ENCODE results near the gene ARHGAP22. TPM values are rescaled to one million over a fixed set of nuclear protein-coding genes. Genes with fewer than 3 reads are reported as not detected.

Gene ARHGAP22
- polyA plus RNA-seq, 1 of the 3 experiments (the other 2 are of a cell fraction): 12.4 TPM

DNA sequence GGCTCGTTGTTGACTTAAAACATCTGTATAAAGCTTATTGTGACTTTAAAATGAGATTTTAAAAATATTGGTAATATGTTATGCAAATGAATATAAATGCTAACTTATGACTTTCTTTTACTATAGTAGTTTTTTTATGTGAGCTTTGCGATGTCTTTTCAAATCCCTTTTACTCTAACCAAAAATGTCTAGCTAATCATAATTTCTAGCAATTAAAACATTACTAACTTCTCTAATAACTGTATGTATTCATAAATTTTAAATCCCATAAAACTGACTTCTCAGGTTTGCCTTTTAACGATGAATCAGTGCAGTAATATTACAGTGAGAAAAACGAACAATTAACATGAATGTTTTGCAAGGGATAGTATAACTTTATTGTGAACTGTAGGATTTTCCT is 185.2 kb downstream of the ARHGAP22 start:
- Histone ChIP-seq H4K20me1 (ENCODE audit: insufficient read depth) (no peaks in the 10 kb centered on the region), H3K36me3 (replicated peaks in 1 of 2; ENCODE audit: control insufficient read depth in 1 of 2, insufficient read depth in 2 of 2, low read length in 1 of 2) (peaks cover 8 to 25% of the 10 kb centered on the region in 2 experiments), H3K27me3 (ENCODE audit: insufficient read depth) (no peaks in the 10 kb centered on the region), H3K4me2 (no peak overlapping the region), H3K9ac (no peak overlapping the region), H2AFZ (ENCODE audit: low read depth) (no peak overlapping the region), H3F3A (replicated peaks; ENCODE audit: insufficient read depth) (peaks cover 6% of the 10 kb centered on the region), H3K4me1 (ENCODE audit: control insufficient read depth in 1 of 2, insufficient read depth in 2 of 2, low read depth in 1 of 2, low read length in 1 of 2) (peaks cover 4 to 6% of the 10 kb centered on the region in 2 experiments; a peak in 3 of 4 replicates), H3K9me3 (no peaks in the 10 kb centered on the region), H3K4me3 (ENCODE audit: low read depth in 2 of 2, low read length in 1 of 2) (no peak overlapping the region), H3K9me2 (no peaks in the 10 kb centered on the region), H3K79me2 (ENCODE audit: insufficient read depth) (no peaks in the 10 kb centered on the region; the same call in 1 of the 2 replicates), H3K27ac (ENCODE audit: low read depth in 2 of 2, low read length in 1 of 2) (no peak overlapping the region)
- ChIA-PET CTCF (interaction anchor here (1.4 kb wide), 1 partner anchor 25 kb away, joined by 4 read pairs; no protein-coding TSS in a partner anchor), POLR2A (no interaction called here)
- WGBS (ENCODE audit: low lambda C conversion rate): 92% methylated on average over 4 of the region's 4 CpGs
- DNase-seq: no peak
- no peak for TF ChIP-seq TEAD4 (IDR thresholded peaks at IDR 0.05; ENCODE audit: borderline replicate concordance, insufficient read depth)
- TF ChIP-seq, protein P1, sequence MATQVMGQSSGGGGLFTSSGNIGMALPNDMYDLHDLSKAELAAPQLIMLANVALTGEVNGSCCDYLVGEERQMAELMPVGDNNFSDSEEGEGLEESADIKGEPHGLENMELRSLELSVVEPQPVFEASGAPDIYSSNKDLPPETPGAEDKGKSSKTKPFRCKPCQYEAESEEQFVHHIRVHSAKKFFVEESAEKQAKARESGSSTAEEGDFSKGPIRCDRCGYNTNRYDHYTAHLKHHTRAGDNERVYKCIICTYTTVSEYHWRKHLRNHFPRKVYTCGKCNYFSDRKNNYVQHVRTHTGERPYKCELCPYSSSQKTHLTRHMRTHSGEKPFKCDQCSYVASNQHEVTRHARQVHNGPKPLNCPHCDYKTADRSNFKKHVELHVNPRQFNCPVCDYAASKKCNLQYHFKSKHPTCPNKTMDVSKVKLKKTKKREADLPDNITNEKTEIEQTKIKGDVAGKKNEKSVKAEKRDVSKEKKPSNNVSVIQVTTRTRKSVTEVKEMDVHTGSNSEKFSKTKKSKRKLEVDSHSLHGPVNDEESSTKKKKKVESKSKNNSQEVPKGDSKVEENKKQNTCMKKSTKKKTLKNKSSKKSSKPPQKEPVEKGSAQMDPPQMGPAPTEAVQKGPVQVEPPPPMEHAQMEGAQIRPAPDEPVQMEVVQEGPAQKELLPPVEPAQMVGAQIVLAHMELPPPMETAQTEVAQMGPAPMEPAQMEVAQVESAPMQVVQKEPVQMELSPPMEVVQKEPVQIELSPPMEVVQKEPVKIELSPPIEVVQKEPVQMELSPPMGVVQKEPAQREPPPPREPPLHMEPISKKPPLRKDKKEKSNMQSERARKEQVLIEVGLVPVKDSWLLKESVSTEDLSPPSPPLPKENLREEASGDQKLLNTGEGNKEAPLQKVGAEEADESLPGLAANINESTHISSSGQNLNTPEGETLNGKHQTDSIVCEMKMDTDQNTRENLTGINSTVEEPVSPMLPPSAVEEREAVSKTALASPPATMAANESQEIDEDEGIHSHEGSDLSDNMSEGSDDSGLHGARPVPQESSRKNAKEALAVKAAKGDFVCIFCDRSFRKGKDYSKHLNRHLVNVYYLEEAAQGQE (IDR thresholded peaks at IDR 0.05; ENCODE audit: low read depth, low read length): no peak
- no peak for TF ChIP-seq TCF12 (IDR thresholded peaks at IDR 0.05)
- TF ChIP-seq, protein P2, sequence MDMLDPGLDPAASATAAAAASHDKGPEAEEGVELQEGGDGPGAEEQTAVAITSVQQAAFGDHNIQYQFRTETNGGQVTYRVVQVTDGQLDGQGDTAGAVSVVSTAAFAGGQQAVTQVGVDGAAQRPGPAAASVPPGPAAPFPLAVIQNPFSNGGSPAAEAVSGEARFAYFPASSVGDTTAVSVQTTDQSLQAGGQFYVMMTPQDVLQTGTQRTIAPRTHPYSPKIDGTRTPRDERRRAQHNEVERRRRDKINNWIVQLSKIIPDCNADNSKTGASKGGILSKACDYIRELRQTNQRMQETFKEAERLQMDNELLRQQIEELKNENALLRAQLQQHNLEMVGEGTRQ (IDR thresholded peaks at IDR 0.05; ENCODE audit: borderline replicate concordance, low read depth, low read length): no peak
- no peak for TF ChIP-seq NRF1 (IDR thresholded peaks at IDR 0.05; ENCODE audit: low read depth, low read length)
- no peak for TF ChIP-seq RAD21 (IDR thresholded peaks at IDR 0.05; ENCODE audit: low read length)
- TF ChIP-seq CHD2 (IDR thresholded peaks at IDR 0.05; ENCODE audit: low read length, partially characterized antibody): no peak
- TF ChIP-seq RFX5 (IDR thresholded peaks at IDR 0.05; ENCODE audit: low read length): no peak
- TF ChIP-seq RXRA (IDR thresholded peaks at IDR 0.05; ENCODE audit: borderline replicate concordance, low read depth): no peak
- no peak for TF ChIP-seq JUND (IDR thresholded peaks at IDR 0.05)
- no peak for TF ChIP-seq MXI1 (IDR thresholded peaks at IDR 0.05; ENCODE audit: low read depth, low read length)
- no peak for TF ChIP-seq GABPA (IDR thresholded peaks at IDR 0.05; ENCODE audit: low read depth)
- no peak for TF ChIP-seq EZH2phosphoT487 (IDR thresholded peaks at IDR 0.05; ENCODE audit: borderline replicate concordance, low read depth)
- TF ChIP-seq NFIC (IDR thresholded peaks at IDR 0.05; ENCODE audit: borderline replicate concordance): no peak
- no peak for TF ChIP-seq YY1 (IDR thresholded peaks at IDR 0.05; ENCODE audit: low read depth)
- TF ChIP-seq, protein P3, sequence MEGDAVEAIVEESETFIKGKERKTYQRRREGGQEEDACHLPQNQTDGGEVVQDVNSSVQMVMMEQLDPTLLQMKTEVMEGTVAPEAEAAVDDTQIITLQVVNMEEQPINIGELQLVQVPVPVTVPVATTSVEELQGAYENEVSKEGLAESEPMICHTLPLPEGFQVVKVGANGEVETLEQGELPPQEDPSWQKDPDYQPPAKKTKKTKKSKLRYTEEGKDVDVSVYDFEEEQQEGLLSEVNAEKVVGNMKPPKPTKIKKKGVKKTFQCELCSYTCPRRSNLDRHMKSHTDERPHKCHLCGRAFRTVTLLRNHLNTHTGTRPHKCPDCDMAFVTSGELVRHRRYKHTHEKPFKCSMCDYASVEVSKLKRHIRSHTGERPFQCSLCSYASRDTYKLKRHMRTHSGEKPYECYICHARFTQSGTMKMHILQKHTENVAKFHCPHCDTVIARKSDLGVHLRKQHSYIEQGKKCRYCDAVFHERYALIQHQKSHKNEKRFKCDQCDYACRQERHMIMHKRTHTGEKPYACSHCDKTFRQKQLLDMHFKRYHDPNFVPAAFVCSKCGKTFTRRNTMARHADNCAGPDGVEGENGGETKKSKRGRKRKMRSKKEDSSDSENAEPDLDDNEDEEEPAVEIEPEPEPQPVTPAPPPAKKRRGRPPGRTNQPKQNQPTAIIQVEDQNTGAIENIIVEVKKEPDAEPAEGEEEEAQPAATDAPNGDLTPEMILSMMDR (IDR thresholded peaks at IDR 0.05): no peak
